K562 (cell line): ENCODE data around the gene METTL23. TPM values are rescaled to one million over a fixed set of nuclear protein-coding genes. Genes with fewer than 3 reads are reported as not detected.

Experiments used
- CXXC5 ChIP-seq: fragments of 250-450 bp; sonication (Bioruptor Pico); IDR thresholded peaks from 2 replicates; pipeline ENCODE4 v1.8.0; 2022; ENCODE audit warnings: inconsistent platforms, mild to moderate bottlenecking, moderate library complexity
- ELK3 ChIP-seq: fragments of 450-650 bp; formaldehyde crosslinking; IDR thresholded peaks from 2 replicates; pipeline ENCODE4 v1.4.0; 2020; ENCODE audit warnings: mild to moderate bottlenecking
- FOXO4 ChIP-seq: fragments of 450-650 bp; formaldehyde crosslinking; IDR thresholded peaks from 2 replicates; pipeline ENCODE4 v1.4.0; 2020; ENCODE audit warnings: mild to moderate bottlenecking, moderate library complexity
- GABPA ChIP-seq: fragments of 200-800 bp; sonication (Bioruptor generic); conservative IDR thresholded peaks from 2 replicates; pipeline ENCODE4 v1.6.1; 2016; ENCODE audit warnings: low read depth, missing genetic modification characterization, missing compliant biosample characterization
- GTF2B ChIP-seq: IDR thresholded peaks from 2 replicates; pipeline ENCODE4 v1.6.1; 2011; ENCODE audit not compliant: insufficient read length; ENCODE audit errors: extremely low read depth
- HNRNPL ChIP-seq: fragments of 200-400 bp; formaldehyde crosslinking; IDR thresholded peaks from 2 replicates; pipeline ENCODE4 v1.6.1; 2017; ENCODE audit warnings: low read depth, mild to moderate bottlenecking, low read length
- KLF10 ChIP-seq: fragments of 250-450 bp; sonication (Bioruptor Pico); IDR thresholded peaks from 2 replicates; pipeline ENCODE4 v1.6.1; 2021; ENCODE audit warnings: matching md5 sums
- NFATC3 ChIP-seq: fragments of 450-650 bp; IDR thresholded peaks from 2 replicates; pipeline ENCODE4 v1.6.1; 2017; ENCODE audit warnings: mild to moderate bottlenecking
- SFPQ ChIP-seq: fragments of 200-400 bp; formaldehyde crosslinking; IDR thresholded peaks from 2 replicates; pipeline ENCODE4 v1.6.1; 2017; ENCODE audit warnings: mild to moderate bottlenecking, low read depth, low read length, moderate library complexity
- SRSF7 ChIP-seq: fragments of 200-400 bp; formaldehyde crosslinking; optimal IDR thresholded peaks from 2 replicates; pipeline ENCODE3; 2017; ENCODE audit warnings: mild to moderate bottlenecking, low read depth, low read length
- THRAP3 ChIP-seq: fragments of 450-650 bp; IDR thresholded peaks from 2 replicates; pipeline ENCODE4 v1.6.1; 2016; ENCODE audit warnings: mild to moderate bottlenecking, inconsistent platforms, borderline replicate concordance
- VEZF1 ChIP-seq: fragments of 200-800 bp; sonication (Bioruptor generic); IDR thresholded peaks from 2 replicates; pipeline ENCODE4 v1.6.1; 2017; ENCODE audit warnings: missing genetic modification characterization, missing compliant biosample characterization
- ZNF212 ChIP-seq: fragments of 450-650 bp; formaldehyde crosslinking; IDR thresholded peaks from 2 replicates; pipeline ENCODE4 v1.4.0; 2020; ENCODE audit warnings: mild to moderate bottlenecking
- ZNF3 ChIP-seq: fragments of 250-450 bp; sonication (Bioruptor Pico); IDR thresholded peaks from 2 replicates; pipeline ENCODE4 v1.5.0; 2021; ENCODE audit warnings: mild to moderate bottlenecking, moderate library complexity
- ZNF431 ChIP-seq: sonication (generic); formaldehyde crosslinking; IDR thresholded peaks from 2 replicates; pipeline ENCODE4 v1.8.0; 2022; ENCODE audit warnings: mild to moderate bottlenecking, missing genetic modification reagents
- ZNF592 ChIP-seq: fragments of 450-650 bp; IDR thresholded peaks from 2 replicates; pipeline ENCODE4 v1.6.1; 2017; ENCODE audit warnings: antibody characterized with exemption, mild to moderate bottlenecking
- polyA plus RNA-seq, 8 experiments: library from polyadenylated mRNA; depleted of rRNA in 4 of 8; stranded (reverse) in 5 of 8; unstranded in 3 of 8; fragments of >200 nt; fragmentation: Nextera tagmentation in 2 of 8; fragmentation: Illumina TruSeq in 1 of 8; extraction: Ambion mirVana in 2 of 8; extraction: Trizol in 1 of 8; gene quantifications; 2 replicates each; pipeline versions ENCODE4 v1.2.1 to v1.2.3, GENCODE V29; 2011 to 2014; ENCODE audit warnings: inconsistent platforms in 1 of 8, missing spikeins in 1 of 8
- total RNA-seq, 7 experiments: library from RNA; depleted of rRNA in 6 of 7; stranded (reverse); fragments of >200 nt in 6 of 7; fragmentation: Illumina TruSeq in 2 of 7; extraction: Trizol in 2 of 7; gene quantifications; 2 replicates each; pipeline versions ENCODE4 v1.2.1 to v1.2.3, GENCODE V29; 2011 to 2021; ENCODE audit warnings: low replicate concordance in 1 of 7

METTL23 gene
- total and polyA plus RNA-seq, 9 of the 15 experiments (the other 6 are each of a cell fraction or from before 2014, with no cell fraction given) = 29.4 to 67.3 (median 41.6) TPM

- 0 out of 2 replicates have a peak, but pooled peaks have one; percentile 40 for TF ChIP-seq ZNF431 (CRISPR knock-in tag)
- no peak for TF ChIP-seq SFPQ
- TF ChIP-seq VEZF1 (CRISPR knock-in tag) = peak; percentile 94
- TF ChIP-seq HNRNPL = 0 out of 2 replicates have a peak, but pooled peaks have one; percentile 12
- no peak for TF ChIP-seq SRSF7
- TF ChIP-seq FOXO4 (CRISPR knock-in tag) = no peak
- TF ChIP-seq GABPA (tag) = no peak
- no peak for TF ChIP-seq ZNF592
- no peak for TF ChIP-seq ZNF3 (CRISPR knock-in tag)
- TF ChIP-seq ELK3 (CRISPR knock-in tag) = no peak
- TF ChIP-seq KLF10 (CRISPR knock-in tag) = no peak
- TF ChIP-seq CXXC5 (CRISPR knock-in tag) = no peak
- TF ChIP-seq ZNF212 = no peak
- TF ChIP-seq NFATC3 = no peak
- no peak for TF ChIP-seq THRAP3
- TF ChIP-seq GTF2B = no peak
Observed at GRCh38 chr17:76710863-76711611, 15.6 kb upstream of the METTL23 start, which contains the start of gene MXRA7 (continued).
